IPS DF 6.9 (cell line): ENCODE results near the gene CNTN4.

ENCODE experiments used
- DNase-seq: peaks from one replicate; pipeline ENCODE4 v3.0.0-alpha.2; 2013; ENCODE audit warnings: low read depth, low spot score
- H3K27ac ChIP-seq: one replicate; pipeline ENCODE4 v1.5.1; 2013; ENCODE audit warnings: low read length, control low read depth
- H3K27me3 ChIP-seq: 2 replicates; pipeline ENCODE4 v1.6.1; 2013; ENCODE audit warnings: mild to moderate bottlenecking, low read length; ENCODE audit not compliant: control insufficient read depth, insufficient read depth
- H3K36me3 ChIP-seq: 2 replicates; pipeline ENCODE4 v1.6.1; 2013; ENCODE audit warnings: low read length; ENCODE audit not compliant: control insufficient read depth, insufficient read depth
- H3K4me1 ChIP-seq: 2 replicates; pipeline ENCODE4 v1.6.1; 2013; ENCODE audit warnings: low read length; ENCODE audit not compliant: control insufficient read depth, insufficient read depth
- H3K4me3 ChIP-seq: 2 replicates; pipeline ENCODE4 v1.5.1; 2013; ENCODE audit warnings: mild to moderate bottlenecking, low read length
- H3K9me3 ChIP-seq: 2 replicates; pipeline ENCODE4 v1.6.1; 2013; ENCODE audit warnings: low read length, inconsistent platforms; ENCODE audit not compliant: control insufficient read depth, insufficient read depth
- WGBS: extraction: QIAGEN DNeasy Blood & Tissue Kit; methylation state at CpG from one replicate; pipeline ENCODE4 v1.1.7; 2013; ENCODE audit warnings: mixed read lengths, missing lambda C conversion rate; ENCODE audit not compliant: insufficient read length, insufficient coverage; 5-methylcytosine and 5-hydroxymethylcytosine counted together

Gene CNTN4

DNA sequence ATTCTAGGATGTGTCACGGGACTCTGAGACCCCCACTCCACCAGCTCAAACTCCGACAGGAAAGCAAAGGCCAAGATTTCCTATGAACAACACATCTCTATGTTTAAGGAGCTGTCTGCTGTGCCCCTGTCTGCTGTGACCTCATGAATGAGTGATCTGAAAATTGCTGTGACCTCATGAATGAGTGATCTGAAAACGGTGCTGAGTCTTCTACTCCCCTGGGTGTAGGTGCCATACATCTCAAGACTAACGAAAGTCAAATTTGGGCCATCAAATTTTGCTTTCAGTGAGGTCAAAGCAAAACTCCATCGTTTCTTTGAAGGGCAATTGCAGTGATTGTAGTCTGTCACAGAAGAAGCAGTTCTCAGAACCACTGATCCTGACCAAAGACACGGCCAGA is 987.1 kb downstream of the CNTN4 start:
- WGBS: no CpG with 5 or more reads among the region's 6 CpGs

DNA sequence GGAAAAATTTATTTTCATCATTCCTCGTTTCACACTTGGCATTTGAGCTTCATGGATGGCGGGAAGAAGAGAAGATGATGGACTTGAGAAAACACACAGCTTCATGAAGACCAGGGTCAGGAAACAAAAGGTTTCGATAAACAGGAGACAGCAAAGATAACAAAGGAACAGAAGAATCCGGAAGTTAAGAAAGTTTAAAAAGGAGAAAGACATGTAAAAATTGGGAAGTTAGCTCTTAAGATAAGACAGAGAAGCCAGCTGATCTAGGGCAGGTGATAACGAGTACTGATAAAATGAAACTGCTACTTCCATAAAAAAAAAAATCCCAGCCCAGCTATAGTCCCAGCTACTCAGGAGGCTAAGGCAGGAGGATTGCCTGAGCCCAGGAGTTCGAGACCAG is 987.6 kb downstream of the CNTN4 start:
- no peaks in the 10 kb centered on the region for H3K4me1 ChIP-seq

More for the DNA sequence above, 987.1 kb downstream of the CNTN4 start:
- H3K36me3 ChIP-seq: no peaks in the 10 kb centered on the region
- no peaks in the 10 kb centered on the region for H3K4me1 ChIP-seq
- no peak for DNase-seq
- H3K27ac ChIP-seq: no peak overlapping the region
- H3K9me3 ChIP-seq: no peaks in the 10 kb centered on the region
- no peak overlapping the region for H3K4me3 ChIP-seq
- H3K27me3 ChIP-seq: no peaks in the 10 kb centered on the region

DNA sequence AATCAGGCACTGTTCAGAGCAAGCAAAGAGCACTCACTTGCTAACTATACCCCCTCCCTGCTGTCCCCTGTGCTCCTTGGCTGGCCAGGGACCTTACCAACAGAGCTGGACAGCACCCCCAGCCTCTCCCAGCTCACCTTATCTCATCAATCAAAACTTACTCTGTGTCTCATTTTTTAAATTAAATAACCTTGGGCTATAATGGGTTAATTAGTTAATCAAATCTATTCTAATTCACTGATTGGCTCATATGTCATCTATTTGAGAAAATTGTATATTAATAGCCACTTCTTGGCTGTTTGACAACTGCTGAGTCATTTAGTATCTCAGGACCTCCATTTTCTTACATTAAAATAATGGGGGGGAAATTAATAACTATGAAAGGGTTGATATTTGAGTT is 988.6 kb downstream of the CNTN4 start:
- H3K27ac ChIP-seq: no peak overlapping the region
- no peaks in the 10 kb centered on the region for H3K36me3 ChIP-seq
- H3K4me3 ChIP-seq: no peak overlapping the region
- H3K4me1 ChIP-seq: no peaks in the 10 kb centered on the region
- H3K27me3 ChIP-seq: no peaks in the 10 kb centered on the region
- DNase-seq: no peak
- no peaks in the 10 kb centered on the region for H3K9me3 ChIP-seq

More for the DNA sequence above, 987.6 kb downstream of the CNTN4 start:
- Histone ChIP-seq H3K4me3 (no peak overlapping the region), H3K27me3 (no peaks in the 10 kb centered on the region), H3K27ac (no peak overlapping the region), H3K36me3 (no peaks in the 10 kb centered on the region), H3K9me3 (no peaks in the 10 kb centered on the region)
- DNase-seq: no peak
- no CpG with 5 or more reads among the region's 6 CpGs for WGBS

DNA sequence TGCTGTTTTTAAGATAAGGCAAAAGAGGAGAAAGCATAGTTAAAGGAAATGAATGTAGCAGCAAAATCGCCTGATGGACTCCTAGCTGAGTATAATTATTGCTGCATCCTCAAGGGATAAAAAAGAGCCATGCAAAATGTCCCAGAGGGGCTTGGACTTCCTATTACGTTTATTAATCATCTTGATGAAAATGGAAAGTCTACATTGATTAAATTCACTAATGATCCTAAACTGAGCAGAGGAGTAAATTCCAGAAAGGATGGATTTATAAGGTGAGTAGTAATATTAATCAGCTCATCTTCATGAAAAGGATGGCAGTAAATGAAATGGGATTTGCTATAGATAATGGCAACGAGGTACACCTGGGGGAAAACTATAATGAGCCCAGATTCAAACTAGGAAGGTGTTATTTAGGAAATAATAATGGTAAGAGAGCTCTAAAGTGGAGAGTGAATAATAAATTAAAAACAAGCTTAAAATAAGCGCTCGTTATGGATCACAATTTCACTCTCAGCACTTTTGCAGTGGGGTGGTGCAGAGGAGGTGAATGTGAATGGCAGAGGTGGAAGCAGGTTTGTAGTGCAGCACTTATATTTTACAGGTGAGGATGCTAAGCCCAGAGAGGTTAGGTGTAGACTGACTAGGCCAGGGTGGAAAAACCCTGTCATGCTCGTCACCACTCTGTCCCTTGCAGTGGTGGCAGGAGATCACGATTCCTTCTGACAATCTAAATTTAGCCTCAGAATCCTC is 989.2 kb downstream of the CNTN4 start:
- no peaks in the 10 kb centered on the region for H3K27me3 ChIP-seq
- no peaks in the 10 kb centered on the region for H3K4me1 ChIP-seq
- no peaks in the 10 kb centered on the region for H3K9me3 ChIP-seq
- no peak for DNase-seq
- H3K36me3 ChIP-seq: no peaks in the 10 kb centered on the region
- no CpG with 5 or more reads among the region's 7 CpGs for WGBS
- H3K27ac ChIP-seq: no peak overlapping the region
- no peak overlapping the region for H3K4me3 ChIP-seq

DNA sequence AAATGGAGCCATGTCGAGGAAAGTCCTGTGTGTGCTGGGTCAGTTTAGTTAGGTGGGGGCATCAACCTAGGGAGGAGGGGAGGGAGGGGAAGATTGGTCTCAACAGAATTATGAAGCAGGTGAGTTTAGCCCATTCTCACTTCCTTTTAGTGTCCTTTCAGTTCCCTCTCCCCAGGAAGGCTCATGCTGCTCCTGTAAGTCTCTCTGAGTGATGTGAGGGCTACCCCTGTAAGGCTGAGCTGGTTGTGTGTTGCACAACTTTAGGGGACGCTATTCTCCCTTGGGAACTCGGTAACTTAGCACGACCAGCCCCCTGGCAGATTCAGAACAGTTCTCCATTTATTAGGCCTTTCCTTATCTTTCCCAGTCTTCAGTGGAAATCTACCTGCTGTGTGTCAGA is 990.4 kb downstream of the CNTN4 start:
- H3K4me1 ChIP-seq: no peaks in the 10 kb centered on the region

DNA sequence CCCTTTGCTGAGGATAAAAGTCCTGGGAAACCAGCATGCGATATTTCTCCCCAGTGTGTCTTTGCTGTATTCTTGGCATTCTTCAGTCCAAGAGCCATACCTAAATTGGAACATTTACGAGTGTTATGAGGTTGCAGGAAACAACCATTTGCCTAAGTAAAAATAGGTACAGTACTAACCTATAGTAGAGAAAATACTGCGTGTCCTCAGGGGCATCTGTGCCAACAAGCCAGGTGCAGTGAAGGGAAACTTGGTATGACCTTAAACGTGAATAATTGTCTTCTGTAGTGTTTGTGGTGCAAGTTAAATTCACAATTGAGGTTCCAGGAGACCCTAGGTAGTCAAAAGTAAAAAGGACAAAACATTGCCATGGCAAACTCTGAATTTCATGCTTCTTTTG is 999.3 kb downstream of the CNTN4 start:
- Histone ChIP-seq H3K9me3 (no peaks in the 10 kb centered on the region), H3K4me3 (no peak overlapping the region), H3K27ac (no peak overlapping the region), H3K36me3 (no peaks in the 10 kb centered on the region), H3K4me1 (no peaks in the 10 kb centered on the region), H3K27me3 (no peaks in the 10 kb centered on the region)
- no CpG with 5 or more reads among the region's 4 CpGs for WGBS
- no peak for DNase-seq

More for the DNA sequence above, 990.4 kb downstream of the CNTN4 start:
- no peaks in the 10 kb centered on the region for H3K9me3 ChIP-seq
- no peak overlapping the region for H3K27ac ChIP-seq
- H3K36me3 ChIP-seq: no peaks in the 10 kb centered on the region
- no CpG with 5 or more reads among the region's 4 CpGs for WGBS
- H3K4me3 ChIP-seq: no peak overlapping the region
- H3K27me3 ChIP-seq: no peaks in the 10 kb centered on the region
- DNase-seq: no peak

DNA sequence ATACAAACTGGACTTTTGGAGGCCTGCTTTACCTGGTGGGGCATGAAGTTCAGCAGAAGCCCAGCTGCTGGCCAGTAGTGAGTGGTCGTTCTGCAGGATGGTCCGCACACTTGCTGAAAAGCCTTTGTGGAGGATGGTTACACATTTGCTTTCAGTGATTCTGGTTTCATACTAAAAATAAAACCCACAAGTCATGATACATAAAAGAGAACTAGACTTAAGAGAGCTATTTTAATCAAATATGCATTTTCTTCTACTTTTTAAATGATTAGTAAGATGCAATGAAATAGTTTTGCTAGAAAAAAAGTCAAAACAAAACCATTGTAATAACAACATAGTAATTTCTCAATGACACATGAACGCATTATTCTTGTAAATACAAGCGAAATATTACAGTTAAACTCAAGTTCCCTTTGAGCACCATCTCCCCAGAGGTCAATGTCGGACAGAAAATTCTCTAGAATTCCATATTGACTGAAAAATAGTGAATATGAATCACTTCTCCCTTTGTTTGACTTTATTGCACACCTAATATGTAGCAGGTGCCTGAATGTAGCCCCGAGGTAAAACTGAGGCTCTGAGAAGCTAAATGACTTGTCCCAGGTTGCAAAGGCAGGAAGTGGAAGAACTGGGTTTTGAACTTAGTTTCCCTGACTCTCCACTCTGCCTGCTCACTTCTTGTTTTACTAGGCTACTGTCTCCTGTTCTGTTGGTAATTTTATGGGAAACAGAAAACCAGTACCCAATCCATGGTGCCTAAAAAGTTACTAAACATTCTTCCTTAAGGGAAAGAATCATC is 1003.2 kb downstream of the CNTN4 start:
- WGBS: no CpG with 5 or more reads among the region's 6 CpGs

DNA sequence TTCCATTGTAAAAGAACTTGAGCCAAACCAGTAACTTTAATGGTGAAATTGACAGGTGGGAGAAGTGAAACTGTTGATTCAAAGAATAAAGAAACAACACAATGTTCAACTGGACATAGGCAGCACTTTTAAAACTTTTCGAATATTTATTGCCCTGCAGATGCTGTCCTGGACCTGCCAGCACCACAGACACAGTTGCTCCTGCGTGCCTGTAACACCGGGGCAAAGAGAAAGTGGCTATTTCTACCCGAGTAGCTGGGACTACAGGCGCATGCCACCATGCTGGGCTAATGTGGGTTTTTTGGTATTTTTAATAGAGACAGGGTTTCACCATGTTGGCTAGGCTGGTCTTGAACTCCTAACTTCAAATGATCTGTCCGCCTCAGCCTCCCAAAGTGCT is 1004.1 kb downstream of the CNTN4 start:
- Histone ChIP-seq H3K36me3 (no peaks in the 10 kb centered on the region), H3K4me3 (no peak overlapping the region), H3K4me1 (no peaks in the 10 kb centered on the region), H3K9me3 (no peaks in the 10 kb centered on the region), H3K27me3 (no peaks in the 10 kb centered on the region), H3K27ac (no peak overlapping the region)
- no peak for DNase-seq
- WGBS: no CpG with 5 or more reads among the region's 6 CpGs

More for the DNA sequence above, 1003.2 kb downstream of the CNTN4 start:
- no peak overlapping the region for H3K4me3 ChIP-seq
- DNase-seq: no peak
- no peaks in the 10 kb centered on the region for H3K27me3 ChIP-seq
- H3K27ac ChIP-seq: no peak overlapping the region
- H3K9me3 ChIP-seq: no peaks in the 10 kb centered on the region
- no peaks in the 10 kb centered on the region for H3K36me3 ChIP-seq
- no peaks in the 10 kb centered on the region for H3K4me1 ChIP-seq

DNA sequence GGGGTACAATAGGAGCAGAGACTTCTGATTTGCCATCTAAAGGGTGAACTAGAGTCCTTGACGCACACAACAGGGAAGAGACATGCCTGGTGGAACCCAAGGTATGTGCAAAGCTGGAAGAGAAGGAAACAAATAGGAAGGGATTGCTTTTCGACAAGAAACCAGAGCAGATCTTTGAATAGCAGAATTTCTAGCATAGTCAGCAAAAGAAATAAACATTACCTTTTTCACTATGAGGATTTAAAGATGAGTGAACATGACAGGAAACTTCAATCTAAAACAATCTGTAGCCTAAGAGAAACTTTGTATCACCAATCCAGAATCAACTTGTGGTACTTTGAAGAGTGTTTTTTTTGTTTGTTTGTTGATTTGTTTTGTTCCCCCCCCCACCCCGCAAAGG is 1006.6 kb downstream of the CNTN4 start:
- Histone ChIP-seq H3K9me3 (no peaks in the 10 kb centered on the region), H3K36me3 (no peaks in the 10 kb centered on the region), H3K27me3 (no peaks in the 10 kb centered on the region), H3K4me1 (no peaks in the 10 kb centered on the region), H3K27ac (no peak overlapping the region), H3K4me3 (no peak overlapping the region)
- no CpG with 5 or more reads among the region's 3 CpGs for WGBS
- DNase-seq: no peak

DNA sequence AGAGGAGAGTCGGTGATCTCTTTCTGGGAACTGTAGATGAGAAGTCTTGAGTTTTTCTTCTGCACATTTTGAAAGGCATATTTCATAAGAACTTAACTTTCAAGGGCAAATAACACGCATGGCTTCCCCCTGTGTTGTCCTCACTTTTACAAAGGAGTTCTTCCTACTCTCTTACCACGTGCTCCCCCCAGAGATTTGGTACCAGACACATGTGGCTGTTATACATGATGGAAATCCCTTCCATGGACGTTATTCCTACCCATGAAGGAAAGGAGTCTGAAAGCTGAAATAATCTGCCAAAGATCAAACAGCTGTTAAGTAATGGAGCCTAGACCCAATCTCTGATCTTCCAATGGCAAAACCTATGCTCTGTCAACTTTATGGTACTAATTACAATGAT is 1007.1 kb downstream of the CNTN4 start:
- whole genome bisulfite sequencing: no CpG with 5 or more reads among the region's 4 CpGs
- Histone ChIP-seq H3K9me3 (no peaks in the 10 kb centered on the region), H3K36me3 (no peaks in the 10 kb centered on the region), H3K4me3 (no peak overlapping the region), H3K27ac (no peak overlapping the region), H3K27me3 (no peaks in the 10 kb centered on the region), H3K4me1 (no peaks in the 10 kb centered on the region)
- DNase-seq: no peak
